Fibroblast of the conjunctiva (primary cell): Measurements from ENCODE around the gene SGCD.

Experiments
- DNase-seq: peaks from one replicate; pipeline ENCODE4 v3.0.0-alpha.2; 2010; ENCODE audit warnings: low read depth

Gene SGCD

GRCh38 chr5:156515121-156515520, 188.2 kb downstream of the SGCD start:
- DNase-seq = no peak

GRCh38 chr5:156515803-156516360, 188.9 kb downstream of the SGCD start:
- no peak for DNase-seq

GRCh38 chr5:156522651-156523529, 195.9 kb downstream of the SGCD start:
- no peak for DNase-seq

GRCh38 chr5:156523607-156524006, 196.6 kb downstream of the SGCD start:
- DNase-seq = no peak

GRCh38 chr5:156526081-156526925, 199.3 kb downstream of the SGCD start:
- no peak for DNase-seq

GRCh38 chr5:156527611-156528010, 200.6 kb downstream of the SGCD start:
- DNase-seq = no peak

- no peak for DNase-seq
These were observed 201.7 kb downstream of the SGCD start for GRCh38 chr5:156528673-156529072.

GRCh38 chr5:156529892-156530291, 202.9 kb downstream of the SGCD start:
- DNase-seq = no peak

GRCh38 chr5:156531199-156531598, 204.2 kb downstream of the SGCD start:
- no peak for DNase-seq

- no peak for DNase-seq
These were observed 206.0 kb downstream of the SGCD start for GRCh38 chr5:156532921-156533320.

- peak; percentile 21 for DNase-seq
These were observed 207.1 kb downstream of the SGCD start for GRCh38 chr5:156534085-156534484.

- peak; percentile 40 for DNase-seq
These were observed 208.0 kb downstream of the SGCD start for GRCh38 chr5:156534906-156535485.

GRCh38 chr5:156540491-156540890, 213.5 kb downstream of the SGCD start:
- DNase-seq = no peak

GRCh38 chr5:156541582-156541981, 214.6 kb downstream of the SGCD start:
- no peak for DNase-seq

- DNase-seq = no peak
These were observed 216.6 kb downstream of the SGCD start for GRCh38 chr5:156543348-156544145.

GRCh38 chr5:156552855-156553358, 225.9 kb downstream of the SGCD start:
- no peak for DNase-seq

GRCh38 chr5:156556666-156557406, 229.9 kb downstream of the SGCD start:
- DNase-seq = no peak

GRCh38 chr5:156560002-156560401, 233.0 kb downstream of the SGCD start:
- no peak for DNase-seq

- DNase-seq = no peak
These were observed 234.7 kb downstream of the SGCD start for GRCh38 chr5:156561651-156562050.

- DNase-seq = no peak
These were observed 243.7 kb downstream of the SGCD start for GRCh38 chr5:156570615-156571014.

GRCh38 chr5:156581725-156582124, 254.8 kb downstream of the SGCD start:
- DNase-seq = no peak
